Stimulated activated CD4-positive, alpha-beta T cell treated with anti-CD3 and anti-CD28 coated beads, TNF-alpha, amount 100 ng/mL, for 24 hours (primary cell): Measurements from ENCODE around the gene DND1.
"Not testable (repeated sequence)": the region's sequence is repeated elsewhere in the genome, so short reads cannot be mapped to it uniquely, and the experiment has no call there.

Experiments
- DNase-seq, 3 experiments: peaks; one replicate each; pipeline ENCODE4 v3.0.0-alpha.2; 2020; ENCODE audit warnings: low read depth in 3 of 3

The DND1 gene

GRCh38 chr5:140672455-140673186 lies 755 bp downstream of the DND1 start:
- no peak for DNase-seq

GRCh38 chr5:140671472-140672125 lies 1.8 kb downstream of the DND1 start:
- no peak for DNase-seq

GRCh38 chr5:140671035-140671434 lies 2.3 kb downstream of the DND1 start:
- DNase-seq, result not testable (repeated sequence)

GRCh38 chr5:140664359-140665119 lies 8.8 kb downstream of the DND1 start, which contains the start of gene WDR55:
TSS of gene WDR55 (plus strand) at chr5:140664904. CDS start at chr5:140664913, 9 bp downstream.
- DNase-seq, result peak; percentile 90 to 97 (median 90)

- DNase-seq, result no peak
Measured at GRCh38 chr5:140664030-140664358, 9.4 kb downstream of the DND1 start.

- not testable (repeated sequence) for DNase-seq
Measured at GRCh38 chr5:140660371-140660770, 13.0 kb downstream of the DND1 start.

GRCh38 chr5:140658870-140659269 lies 14.5 kb downstream of the DND1 start:
- DNase-seq, result no peak

GRCh38 chr5:140647042-140647419 lies 26.3 kb downstream of the DND1 start:
- no peak for DNase-seq

GRCh38 chr5:140642718-140643117 lies 30.7 kb downstream of the DND1 start:
- no peak for DNase-seq

GRCh38 chr5:140641716-140642115 lies 31.7 kb downstream of the DND1 start:
- DNase-seq, result no peak

- peak; percentile 94 to 98 (median 97) for DNase-seq
Measured at GRCh38 chr5:140639148-140639981, 34.0 kb downstream of the DND1 start, which contains the start of gene TMCO6. TSS of gene TMCO6 (plus strand) at chr5:140639451. CDS start at chr5:140639528, 77 bp downstream.

- DNase-seq, result not testable (repeated sequence)
Measured at GRCh38 chr5:140638898-140639147, 34.6 kb downstream of the DND1 start.

- no peak for DNase-seq
Measured at GRCh38 chr5:140637371-140638100, 35.8 kb downstream of the DND1 start.

- DNase-seq, result no peak
Measured at GRCh38 chr5:140635291-140636257, 37.8 kb downstream of the DND1 start.

- no peak for DNase-seq
Measured at GRCh38 chr5:140634103-140634502, 39.3 kb downstream of the DND1 start.

GRCh38 chr5:140633501-140633900 lies 39.9 kb downstream of the DND1 start:
- no peak for DNase-seq

GRCh38 chr5:140633021-140633471 lies 40.3 kb downstream of the DND1 start, which contains the start of gene CD14:
TSS of gene CD14 (minus strand) at chr5:140633175. CDS start at chr5:140633071, 104 bp downstream.
- no peak for DNase-seq

- DNase-seq, result peak in 1 of 3 experiments; percentile 53
Measured at GRCh38 chr5:140632366-140633020, 40.9 kb downstream of the DND1 start.

GRCh38 chr5:140631831-140632365 lies 41.5 kb downstream of the DND1 start:
- DNase-seq, result peak in 1 of 3 experiments; percentile 28
